ENCODE measurements around the gene ZBTB40. TPM values are rescaled to one million over a fixed set of nuclear protein-coding genes. Genes with fewer than 3 reads are reported as not detected.
A peak's percentile ranks its signal among the peaks of the same experiment; 100 is the strongest.

The ZBTB40 gene
- total and polyA plus RNA-seq, 9 of the 15 experiments (the other 6 are each of a cell fraction or from before 2014, with no cell fraction given): 2.6 to 26.0 (median 18.8) TPM

- TF ChIP-seq HBP1 (CRISPR knock-in tag; IDR thresholded peaks at IDR 0.05) (no peak), ETS1 (conservative IDR thresholded peaks at IDR 0.05; ENCODE audit: control insufficient read depth, low read depth, low read length) (peak; percentile 99), POLR2AphosphoS5 (IDR thresholded peaks at IDR 0.05; ENCODE audit: control insufficient read depth, insufficient read depth, low read depth, low read length) (peak; percentile 47; the same call in 1 of the 2 replicates), SIRT6 (IDR thresholded peaks at IDR 0.05; ENCODE audit: low read depth, low read length) (no peak), MITF (IDR thresholded peaks at IDR 0.05) (peak; percentile 97), ZNF592 (IDR thresholded peaks at IDR 0.05) (peak; percentile 33; the same call in 1 of the 2 replicates), ID3 (CRISPR knock-in tag; IDR thresholded peaks at IDR 0.05) (no peak), ID3 (tag; IDR thresholded peaks at IDR 0.05) (peak; percentile 90)
These were observed at the start of gene ZBTB40 (continued) for GRCh38 chr1:22451702-22452480.

Data from K562 (cell line).